Vagina (tissue), 2 donors: Measurements from ENCODE around the gene SLC39A6.

ENCODE experiments used
- POLR2AphosphoS5 ChIP-seq, 2 donors: sonication (generic); formaldehyde crosslinking; IDR thresholded peaks; one replicate each; pipeline ENCODE4 v1.9.0; 2017; ENCODE audit warnings: antibody characterized with exemption in 2 of 2, mild to moderate bottlenecking in 2 of 2, low read depth in 1 of 2; ENCODE audit not compliant: insufficient read depth in 1 of 2
- TF ChIP-seq, protein P1 (sequence below), 3 experiments: fragments of 450-650 bp in 2 of 3; fragments of 200-600 bp in 1 of 3; sonication (generic) in 1 of 3; IDR thresholded peaks; one replicate each; pipeline ENCODE4 v1.5.1; 2017 to 2019; ENCODE audit warnings: antibody characterized with exemption in 3 of 3, mild to moderate bottlenecking in 2 of 3, moderate library complexity in 2 of 3

DNA sequence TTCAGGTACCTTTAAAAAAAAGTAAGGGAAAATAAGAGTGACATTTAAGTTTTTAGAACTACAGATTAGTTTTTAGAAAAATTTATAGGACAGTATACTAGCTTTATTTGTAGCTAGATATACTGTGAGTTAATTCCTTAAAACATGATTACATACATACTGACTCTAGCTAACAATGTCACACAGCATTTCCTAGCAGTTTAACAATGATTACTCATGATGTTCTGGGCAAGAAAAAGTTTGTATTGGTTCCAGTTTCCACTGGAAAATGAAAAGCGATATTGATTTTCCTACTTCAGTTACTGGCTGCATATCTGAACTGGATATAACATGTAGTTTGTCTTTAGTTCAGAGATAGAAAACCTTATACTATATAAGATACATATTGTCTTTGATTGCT lies 19.4 kb downstream of the SLC39A6 start:
- TF ChIP-seq, protein P1, sequence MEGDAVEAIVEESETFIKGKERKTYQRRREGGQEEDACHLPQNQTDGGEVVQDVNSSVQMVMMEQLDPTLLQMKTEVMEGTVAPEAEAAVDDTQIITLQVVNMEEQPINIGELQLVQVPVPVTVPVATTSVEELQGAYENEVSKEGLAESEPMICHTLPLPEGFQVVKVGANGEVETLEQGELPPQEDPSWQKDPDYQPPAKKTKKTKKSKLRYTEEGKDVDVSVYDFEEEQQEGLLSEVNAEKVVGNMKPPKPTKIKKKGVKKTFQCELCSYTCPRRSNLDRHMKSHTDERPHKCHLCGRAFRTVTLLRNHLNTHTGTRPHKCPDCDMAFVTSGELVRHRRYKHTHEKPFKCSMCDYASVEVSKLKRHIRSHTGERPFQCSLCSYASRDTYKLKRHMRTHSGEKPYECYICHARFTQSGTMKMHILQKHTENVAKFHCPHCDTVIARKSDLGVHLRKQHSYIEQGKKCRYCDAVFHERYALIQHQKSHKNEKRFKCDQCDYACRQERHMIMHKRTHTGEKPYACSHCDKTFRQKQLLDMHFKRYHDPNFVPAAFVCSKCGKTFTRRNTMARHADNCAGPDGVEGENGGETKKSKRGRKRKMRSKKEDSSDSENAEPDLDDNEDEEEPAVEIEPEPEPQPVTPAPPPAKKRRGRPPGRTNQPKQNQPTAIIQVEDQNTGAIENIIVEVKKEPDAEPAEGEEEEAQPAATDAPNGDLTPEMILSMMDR (IDR thresholded peaks at IDR 0.05): no peak
- TF ChIP-seq POLR2AphosphoS5 (IDR thresholded peaks at IDR 0.05; ENCODE audit: insufficient read depth in 1 of 2, low read depth in 1 of 2): no peak
